Esophagus muscularis mucosa (tissue), 3 donors: ENCODE results near the gene DNAH6.

Source experiments
- POLR2A ChIP-seq: fragments of 450-650 bp; IDR thresholded peaks from one replicate; pipeline ENCODE4 v1.6.1; 2017; ENCODE audit warnings: antibody characterized with exemption, moderate library complexity, mild to moderate bottlenecking, low read depth
- TF ChIP-seq, protein P1 (sequence below), 3 experiments: fragments of 200-600 bp in 2 of 3; fragments of 450-650 bp in 1 of 3; sonication (generic) in 2 of 3; IDR thresholded peaks; one replicate each; pipeline ENCODE4 v1.5.1; 2017 to 2019; ENCODE audit warnings: antibody characterized with exemption in 3 of 3, mild to moderate bottlenecking in 2 of 3, moderate library complexity in 1 of 3

DNA sequence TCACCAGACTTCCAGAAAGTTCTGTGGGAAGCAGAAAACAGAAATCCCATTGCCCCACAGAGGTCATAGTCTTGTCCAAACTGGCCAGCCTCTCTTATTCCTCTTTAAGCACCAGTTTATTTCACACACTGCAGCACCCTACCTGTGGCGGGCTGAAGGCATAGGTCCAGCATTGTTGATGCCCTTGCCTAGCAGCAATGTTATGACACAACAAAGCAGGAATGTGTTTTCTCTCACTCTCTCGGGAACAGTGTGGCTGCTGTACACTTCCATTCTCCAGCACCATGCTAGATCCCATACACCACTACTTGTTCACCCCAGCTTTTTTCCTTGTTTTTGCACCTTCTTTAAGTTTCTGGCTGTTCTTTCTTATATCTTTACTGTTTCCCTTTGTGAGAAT is 181.6 kb downstream of the DNAH6 start:
- TF ChIP-seq, protein P1, sequence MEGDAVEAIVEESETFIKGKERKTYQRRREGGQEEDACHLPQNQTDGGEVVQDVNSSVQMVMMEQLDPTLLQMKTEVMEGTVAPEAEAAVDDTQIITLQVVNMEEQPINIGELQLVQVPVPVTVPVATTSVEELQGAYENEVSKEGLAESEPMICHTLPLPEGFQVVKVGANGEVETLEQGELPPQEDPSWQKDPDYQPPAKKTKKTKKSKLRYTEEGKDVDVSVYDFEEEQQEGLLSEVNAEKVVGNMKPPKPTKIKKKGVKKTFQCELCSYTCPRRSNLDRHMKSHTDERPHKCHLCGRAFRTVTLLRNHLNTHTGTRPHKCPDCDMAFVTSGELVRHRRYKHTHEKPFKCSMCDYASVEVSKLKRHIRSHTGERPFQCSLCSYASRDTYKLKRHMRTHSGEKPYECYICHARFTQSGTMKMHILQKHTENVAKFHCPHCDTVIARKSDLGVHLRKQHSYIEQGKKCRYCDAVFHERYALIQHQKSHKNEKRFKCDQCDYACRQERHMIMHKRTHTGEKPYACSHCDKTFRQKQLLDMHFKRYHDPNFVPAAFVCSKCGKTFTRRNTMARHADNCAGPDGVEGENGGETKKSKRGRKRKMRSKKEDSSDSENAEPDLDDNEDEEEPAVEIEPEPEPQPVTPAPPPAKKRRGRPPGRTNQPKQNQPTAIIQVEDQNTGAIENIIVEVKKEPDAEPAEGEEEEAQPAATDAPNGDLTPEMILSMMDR (IDR thresholded peaks at IDR 0.05), result no peak
- TF ChIP-seq POLR2A, result no peak
